Adrenal gland (tissue), 5 donors: ENCODE data around the gene HECTD2.

Source experiments
- POLR2A ChIP-seq, 2 donors: fragments of 450-650 bp; IDR thresholded peaks; one replicate each; pipeline ENCODE4 v1.6.1; 2017; ENCODE audit warnings: antibody characterized with exemption in 2 of 2, mild to moderate bottlenecking in 2 of 2, moderate library complexity in 1 of 2
- TF ChIP-seq, protein P1 (sequence below), 6 experiments: fragments of 450-650 bp in 4 of 6; fragments of 200-600 bp in 2 of 6; sonication (generic) in 1 of 6; IDR thresholded peaks; 1 replicate in 5 of 6; 2 replicates in 1 of 6; pipeline versions ENCODE4 v1.5.1 to v1.8.0; 2016 to 2021; ENCODE audit warnings: antibody characterized with exemption in 6 of 6, mild to moderate bottlenecking in 2 of 6, moderate library complexity in 1 of 6
- donor health status: DM: no; HTN: no; CAD: no.

DNA sequence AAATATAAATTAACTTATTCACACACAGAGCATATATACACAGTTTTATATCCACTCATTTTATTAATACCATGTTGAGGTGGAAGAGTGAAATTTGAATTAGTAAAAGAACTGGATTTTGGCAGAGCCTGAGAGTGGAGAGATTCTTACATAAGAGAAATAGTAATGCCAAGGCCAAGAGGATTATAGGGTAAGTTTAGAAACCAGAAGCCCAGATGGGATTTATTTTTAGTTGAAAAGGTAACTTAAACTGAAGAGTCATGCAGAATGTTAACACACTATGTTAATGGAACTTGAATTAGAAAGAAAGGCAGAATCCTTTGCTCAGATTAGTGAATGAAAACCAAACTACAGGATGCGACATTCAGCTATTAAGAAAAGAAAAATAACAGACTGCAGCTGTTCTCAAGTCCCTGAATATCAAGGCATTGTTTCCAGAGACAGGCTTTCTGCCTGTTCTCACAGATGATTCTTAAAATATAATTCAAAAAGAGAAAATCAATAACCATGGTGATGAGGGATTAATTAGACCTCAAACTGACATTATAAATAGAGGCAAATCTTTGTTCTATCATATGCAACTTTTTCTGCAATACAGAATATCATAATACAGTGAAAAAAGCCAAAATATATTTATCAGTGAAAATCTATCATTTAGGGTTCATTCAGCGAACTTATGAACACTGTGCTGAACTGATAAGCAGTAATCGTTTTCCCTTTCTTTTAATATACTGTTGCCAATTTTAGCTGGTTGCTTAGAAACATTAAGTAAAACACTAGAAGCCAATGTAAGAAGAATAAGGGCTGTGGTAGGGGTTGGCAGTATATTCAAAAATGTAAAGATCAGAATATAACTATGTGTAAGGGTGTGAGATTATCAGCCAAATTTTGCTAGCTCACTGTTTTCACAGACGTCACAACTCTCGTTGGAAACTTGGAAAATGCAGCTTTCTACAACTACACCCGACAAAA is 34.4 kb downstream of the HECTD2 start:
- TF ChIP-seq, protein P1, sequence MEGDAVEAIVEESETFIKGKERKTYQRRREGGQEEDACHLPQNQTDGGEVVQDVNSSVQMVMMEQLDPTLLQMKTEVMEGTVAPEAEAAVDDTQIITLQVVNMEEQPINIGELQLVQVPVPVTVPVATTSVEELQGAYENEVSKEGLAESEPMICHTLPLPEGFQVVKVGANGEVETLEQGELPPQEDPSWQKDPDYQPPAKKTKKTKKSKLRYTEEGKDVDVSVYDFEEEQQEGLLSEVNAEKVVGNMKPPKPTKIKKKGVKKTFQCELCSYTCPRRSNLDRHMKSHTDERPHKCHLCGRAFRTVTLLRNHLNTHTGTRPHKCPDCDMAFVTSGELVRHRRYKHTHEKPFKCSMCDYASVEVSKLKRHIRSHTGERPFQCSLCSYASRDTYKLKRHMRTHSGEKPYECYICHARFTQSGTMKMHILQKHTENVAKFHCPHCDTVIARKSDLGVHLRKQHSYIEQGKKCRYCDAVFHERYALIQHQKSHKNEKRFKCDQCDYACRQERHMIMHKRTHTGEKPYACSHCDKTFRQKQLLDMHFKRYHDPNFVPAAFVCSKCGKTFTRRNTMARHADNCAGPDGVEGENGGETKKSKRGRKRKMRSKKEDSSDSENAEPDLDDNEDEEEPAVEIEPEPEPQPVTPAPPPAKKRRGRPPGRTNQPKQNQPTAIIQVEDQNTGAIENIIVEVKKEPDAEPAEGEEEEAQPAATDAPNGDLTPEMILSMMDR (IDR thresholded peaks at IDR 0.05): no peak
- no peak for TF ChIP-seq POLR2A (IDR thresholded peaks at IDR 0.05)
